Pancreas (tissue), 10 donors: ENCODE data around the gene BNIP2. TPM values are rescaled to one million over a fixed set of nuclear protein-coding genes. Genes with fewer than 3 reads are reported as not detected.
"Not testable (repeated sequence)": the region's sequence is repeated elsewhere in the genome, so short reads cannot be mapped to it uniquely, and the experiment has no call there.

Experiments used
- ATAC-seq, 4 donors: fragments of 200-7000 bp; cut with Tn5 transposase; one replicate each; pipeline versions ENCODE4 v1.8.0 to v1.9.1; 2020; ENCODE audit warnings: mild to moderate bottlenecking in 4 of 4, moderate library complexity in 4 of 4
- DNase-seq, 6 donors: peaks; one replicate each; pipeline ENCODE4 v3.0.0-alpha.2; 2020
- FAIRE-seq: peaks from 2 replicates; lab custom pipeline; 2012; peaks lifted over from hg19 to GRCh38; lab: Jason Lieb, UNC
- H3K27ac ChIP-seq, 4 donors: fragments of 200-600 bp; sonication (generic); 1 replicate in 3 of 4; 2 replicates in 1 of 4; pipeline versions ENCODE4 v1.5.0 to v1.8.0; 2020
- H3K27me3 ChIP-seq, 4 donors: fragments of 200-600 bp; one replicate each; pipeline ENCODE4 v1.8.0; 2021
- H3K36me3 ChIP-seq, 3 donors: fragments of 200-600 bp; sonication (generic) in 1 of 3; one replicate each; pipeline versions ENCODE4 v1.5.0 to v1.8.0; 2020 to 2021
- H3K4me1 ChIP-seq, 3 donors: fragments of 200-600 bp; one replicate each; pipeline ENCODE4 v1.8.0; 2021
- H3K4me3 ChIP-seq, 4 donors: fragments of 200-600 bp; sonication (generic) in 2 of 4; one replicate each; pipeline versions ENCODE4 v1.5.0 to v1.8.0; 2020 to 2021
- H3K9me3 ChIP-seq, 4 donors: fragments of 200-600 bp; one replicate each; pipeline ENCODE4 v1.8.0; 2021
- CTCF ChIP-seq, 4 donors: fragments of 200-600 bp; sonication (generic) in 3 of 4; IDR thresholded peaks; one replicate each; pipeline versions ENCODE4 v1.5.0 to v1.8.0; 2021; ENCODE audit warnings: antibody characterized with exemption in 4 of 4
- WGBS, 2 donors: extraction: QIAGEN DNeasy Blood & Tissue Kit; methylation state at CpG; one replicate each; pipeline ENCODE4 v1.1.7; 2013; 5-methylcytosine and 5-hydroxymethylcytosine counted together
- intact Hi-C, 3 donors: fragments of 100-400 bp; cut with DNase I; formaldehyde crosslinking; loops; one replicate each; pipeline versions ENCODE4 v1.11.1 to v1.14.2; 2022
- polyA plus RNA-seq, 2 donors: library from polyadenylated mRNA; stranded (reverse); fragments of 200-250 nt; gene quantifications; one replicate each; pipeline ENCODE4 v1.2.3, GENCODE V29; 2013
- total RNA-seq, 6 donors: library from RNA; stranded (reverse); fragmentation: NEBNext Ultra II Directional in 4 of 6; extraction: Animal tissue kit (Norgen Biotek cat#: 25700) in 4 of 6; gene quantifications; one replicate each; pipeline versions ENCODE4 v1.2.1 to v1.2.4, GENCODE V29; 2021 to 2023
- donor health status: healthy with polysubstance abuse.
- donor health status: DM: no; HTN: no; CAD: no; lungs with moderate emphysema.
- donor health status: DM: no; HTN: no; CAD: no.
- donor health status: control.
- donor health status: control.
- donor health status: Bipolar disorder and iron deficiency.
- donor health status: DM: yes; HTN: yes; CAD: no.
- donor health status: DM: no; HTN: no; CAD: no.
- donor health status: DM: no; HTN: no; CAD: no.
- donor health status: DM: yes; HTN: yes; CAD: no.

BNIP2 gene
- total and polyA plus RNA-seq, 8 donors, result 15.7 to 46.9 (median 23.2) TPM

- WGBS, 2 donors, result 87 to 92% methylated on average over 1 of the region's 1 CpG
- intact Hi-C loops, result no loop called here
- no peak overlapping the region for H3K27ac ChIP-seq
- H3K36me3 ChIP-seq, result peaks cover 3 to 21% (median 4%) of the 10 kb centered on the region in 3 donors
- H3K27me3 ChIP-seq, result no peaks in the 10 kb centered on the region
- DNase-seq (no peak), FAIRE-seq (no peak), ATAC-seq (no peak)
- TF ChIP-seq CTCF (IDR thresholded peaks at IDR 0.05), result no peak
- no peaks in the 10 kb centered on the region for H3K4me1 ChIP-seq
- no peak overlapping the region for H3K4me3 ChIP-seq
- H3K9me3 ChIP-seq, result no peaks in the 10 kb centered on the region
These were observed 42.0 kb downstream of the BNIP2 start for GRCh38 chr15:59647085-59647484.

GRCh38 chr15:59646277-59646676, 42.8 kb downstream of the BNIP2 start:
- DNase-seq (no peak), ATAC-seq (no peak), FAIRE-seq (no peak)
- H3K27me3 ChIP-seq, result no peaks in the 10 kb centered on the region
- no peak for TF ChIP-seq CTCF (IDR thresholded peaks at IDR 0.05)
- H3K27ac ChIP-seq, result no peak overlapping the region
- H3K4me1 ChIP-seq, result no peaks in the 10 kb centered on the region
- 95 to 96% methylated on average over 1 of the region's 1 CpG for WGBS, 2 donors
- H3K9me3 ChIP-seq, result no peaks in the 10 kb centered on the region
- intact Hi-C loops, result no loop called here
- H3K36me3 ChIP-seq, result peaks cover 3 to 20% (median 4%) of the 10 kb centered on the region in 3 donors
- no peak overlapping the region for H3K4me3 ChIP-seq

- H3K4me1 ChIP-seq, H3K9me3 ChIP-seq, H3K4me3 ChIP-seq, ATAC-seq, intact Hi-C loops, DNase-seq, H3K27ac ChIP-seq, FAIRE-seq, H3K27me3 ChIP-seq: not testable (repeated sequence)
- WGBS, 2 donors, result 96 to 97% methylated on average over 9 of the region's 9 CpGs
- H3K36me3 ChIP-seq, result peaks cover 3 to 17% (median 4%) of the 10 kb centered on the region in 3 donors
These were observed 43.3 kb downstream of the BNIP2 start for GRCh38 chr15:59645812-59646211.

- DNase-seq (no peak), FAIRE-seq (no peak), ATAC-seq (no peak)
- no peaks in the 10 kb centered on the region for H3K27me3 ChIP-seq
- TF ChIP-seq CTCF (IDR thresholded peaks at IDR 0.05), result no peak
- WGBS, 2 donors, result 75 to 81% methylated on average over 4 of the region's 4 CpGs
- intact Hi-C loops, result no loop called here
- H3K27ac ChIP-seq, result no peak overlapping the region
- H3K9me3 ChIP-seq, result no peaks in the 10 kb centered on the region
- H3K4me3 ChIP-seq, result no peak overlapping the region
- no peaks in the 10 kb centered on the region for H3K4me1 ChIP-seq
- peaks cover 1 to 8% (median 3%) of the 10 kb centered on the region in 3 donors for H3K36me3 ChIP-seq
These were observed 44.4 kb downstream of the BNIP2 start for GRCh38 chr15:59644756-59645155.

- Histone ChIP-seq H3K36me3 (peaks cover 0 to 17% (median 0%) of the 10 kb centered on the region in 3 donors), H3K27ac (no peak overlapping the region), H3K9me3 (no peaks in the 10 kb centered on the region), H3K4me3 (no peak overlapping the region), H3K27me3 (no peaks in the 10 kb centered on the region), H3K4me1 (no peaks in the 10 kb centered on the region)
- ATAC-seq, result no peak
- WGBS, 2 donors, result 90 to 93% methylated on average over 2 of the region's 2 CpGs
- no peak for FAIRE-seq
- intact Hi-C loops, result no loop called here
- DNase-seq, result no peak
- TF ChIP-seq CTCF (IDR thresholded peaks at IDR 0.05), result no peak
These were observed 46.8 kb downstream of the BNIP2 start for GRCh38 chr15:59642351-59642750.

GRCh38 chr15:59637507-59637906, 51.6 kb downstream of the BNIP2 start:
- H3K4me1 ChIP-seq, ATAC-seq, H3K4me3 ChIP-seq, DNase-seq, H3K27me3 ChIP-seq, intact Hi-C loops, FAIRE-seq, H3K27ac ChIP-seq, H3K9me3 ChIP-seq: not testable (repeated sequence)
- H3K36me3 ChIP-seq, result peaks cover 0 to 17% (median 0%) of the 10 kb centered on the region in 3 donors
- WGBS, 2 donors, result 92 to 95% methylated on average over 2 of the region's 2 CpGs
